Measurements from ENCODE around the gene ACVR1C.

ACVR1C gene

DNA sequence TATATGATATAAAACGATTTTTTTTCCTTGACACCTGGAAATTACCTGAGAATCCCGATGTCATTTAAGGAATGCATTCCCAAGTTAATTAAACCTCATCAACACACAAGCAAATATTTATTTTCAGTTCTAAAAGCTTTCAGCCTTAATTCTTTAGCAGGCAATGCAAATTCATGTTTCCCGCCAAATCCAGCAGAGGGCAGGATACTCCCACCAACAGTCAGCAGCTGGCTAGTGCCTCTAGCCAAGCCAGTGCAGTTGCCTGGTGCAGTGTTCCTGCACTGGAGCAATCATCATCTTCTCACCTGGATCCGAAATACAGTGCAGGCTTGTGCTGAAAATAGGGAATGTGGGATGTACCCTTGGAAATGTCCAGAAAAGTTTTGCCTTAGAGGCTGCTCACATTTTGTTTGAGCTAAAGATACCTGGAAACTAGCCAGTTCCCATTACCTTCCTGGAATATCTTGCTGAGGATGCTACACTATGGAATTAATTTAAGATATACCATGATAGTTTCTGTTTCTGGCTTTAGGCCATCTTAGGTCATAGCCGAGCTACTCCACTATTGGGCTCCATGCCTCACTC lies 136.4 kb downstream of the ACVR1C start:
- DNase-seq: peak; percentile 29

DNA sequence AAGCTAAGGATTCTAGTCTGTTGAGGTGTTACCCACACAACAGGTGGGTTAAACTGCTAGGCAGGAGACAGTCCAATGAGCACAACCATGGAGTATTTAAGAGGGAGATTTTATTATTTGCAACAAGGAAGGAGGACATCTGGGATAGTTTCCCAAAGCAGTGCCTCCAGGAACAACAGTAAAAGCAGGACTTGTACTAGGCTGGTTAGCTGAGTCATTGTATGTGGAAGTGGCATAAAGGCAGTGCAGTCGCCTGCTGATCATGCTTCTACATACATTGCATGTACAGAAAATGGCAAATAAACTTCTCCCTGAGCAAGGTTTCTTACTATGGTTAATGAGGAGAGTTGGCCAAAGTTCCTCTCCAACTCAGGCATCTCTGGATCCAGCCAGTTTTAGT lies 138.7 kb downstream of the ACVR1C start:
- DNase-seq: no peak

- no peak for DNase-seq
Observed at GRCh38 chr2:157488877-157489276, 139.8 kb downstream of the ACVR1C start.

DNA sequence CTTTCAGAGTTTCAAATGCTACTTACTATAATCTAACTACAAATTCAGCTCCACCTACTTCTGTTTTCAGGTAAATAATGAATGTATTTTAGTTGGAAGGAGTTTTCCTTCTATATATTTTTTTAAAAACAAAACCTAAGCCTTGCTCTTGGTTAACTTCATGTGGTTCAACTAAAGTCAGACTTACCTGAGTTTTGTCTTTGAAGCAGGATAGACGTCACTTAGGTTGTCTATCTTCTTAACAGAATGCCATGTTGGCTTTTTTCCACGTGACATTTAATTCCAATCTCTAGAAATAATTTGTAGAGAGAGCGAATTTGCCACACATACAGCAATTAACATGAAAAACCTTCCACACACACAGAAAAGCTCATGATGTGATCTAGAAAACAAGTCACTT lies 140.9 kb downstream of the ACVR1C start:
- no peak for DNase-seq

DNA sequence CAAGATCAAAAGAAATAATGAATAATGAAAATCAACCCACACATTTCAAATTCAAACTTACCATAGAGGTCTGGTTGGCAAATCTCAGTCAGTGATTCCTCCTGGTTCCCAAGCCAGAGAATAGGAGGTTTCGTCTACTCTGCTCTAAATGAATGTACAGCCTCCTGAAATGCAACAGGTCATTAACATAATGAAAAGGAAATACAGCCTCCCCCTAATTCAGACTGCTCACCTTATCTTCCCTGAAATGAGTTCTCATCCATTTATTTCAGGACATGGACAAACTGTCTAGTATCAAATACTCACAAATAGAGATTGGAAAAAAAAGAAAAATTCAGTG lies 141.4 kb downstream of the ACVR1C start:
- DNase-seq: no peak

DNA sequence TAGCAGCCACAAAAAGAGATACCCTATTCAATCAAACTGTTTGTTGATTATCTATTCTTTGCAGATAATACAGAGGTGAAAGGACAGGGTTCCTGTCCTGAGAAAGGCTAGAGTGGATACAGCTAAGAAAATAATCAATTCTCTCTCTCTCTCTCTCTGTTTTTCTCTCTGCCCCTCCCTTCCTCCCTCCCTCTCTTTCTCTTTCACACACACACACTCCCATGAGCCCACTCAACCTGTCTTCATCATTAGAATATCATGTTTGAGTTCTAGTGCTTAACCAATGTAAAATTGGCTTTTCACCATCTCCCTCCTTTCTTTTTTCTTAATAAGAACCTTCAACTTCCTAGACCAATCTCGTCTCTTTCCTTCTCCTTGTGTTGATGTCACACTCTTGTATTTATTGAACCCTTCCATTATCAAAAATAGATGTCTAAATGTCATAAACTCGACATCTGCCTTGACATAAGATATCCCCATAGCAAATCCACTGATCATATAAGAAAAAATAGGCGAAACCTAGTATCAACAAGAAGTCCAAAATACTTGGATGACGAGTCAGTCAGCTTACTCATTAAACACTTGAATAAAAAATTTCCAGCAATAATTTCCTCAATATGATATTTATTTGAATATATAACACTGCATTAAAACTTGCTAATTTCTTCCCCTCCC lies 141.9 kb downstream of the ACVR1C start:
- no peak for DNase-seq

DNA sequence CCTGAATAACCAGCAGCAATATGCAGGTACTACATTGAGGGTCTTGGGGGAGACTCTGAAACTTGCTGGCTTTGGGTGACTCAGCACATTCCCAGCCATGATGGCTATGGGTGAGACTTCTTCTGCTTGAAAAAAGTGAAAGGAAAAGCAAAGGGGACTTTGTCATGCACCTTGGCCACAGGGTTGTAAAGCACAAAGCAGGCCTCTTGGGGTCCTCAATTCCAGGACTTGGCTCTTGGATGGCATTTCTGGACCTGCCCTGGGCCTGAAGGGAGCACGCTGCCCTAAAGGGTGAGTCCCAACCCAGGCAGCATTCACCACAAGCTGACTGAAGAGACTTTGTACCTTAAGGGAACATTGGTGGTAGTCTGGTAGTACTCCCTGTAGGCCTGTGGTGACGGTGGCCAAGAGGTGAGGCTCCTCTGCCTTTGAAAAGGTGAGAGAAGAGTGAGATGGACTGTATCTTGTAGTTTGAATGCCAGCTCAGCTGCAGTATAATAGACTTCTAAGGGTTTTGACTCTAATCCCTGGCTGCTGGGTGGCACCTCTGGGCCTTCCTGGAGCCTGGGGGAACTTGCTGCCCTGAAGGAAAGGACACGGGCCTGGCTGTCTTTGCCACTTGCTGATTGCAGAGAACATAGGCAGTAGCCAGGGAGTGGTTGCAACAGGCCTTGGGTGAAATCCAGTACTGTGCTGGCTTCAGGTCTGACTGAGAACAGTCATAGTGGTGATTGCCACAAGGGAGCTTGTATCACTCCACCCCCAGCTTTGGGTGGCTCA lies 148.3 kb downstream of the ACVR1C start:
- no peak for DNase-seq

GRCh38 chr2:157479081-157480027 lies 149.3 kb downstream of the ACVR1C start:
- no peak for DNase-seq

GRCh38 chr2:157477919-157478318 lies 150.7 kb downstream of the ACVR1C start:
- DNase-seq: no peak

GRCh38 chr2:157476953-157477709 lies 151.5 kb downstream of the ACVR1C start:
- no peak for DNase-seq
